Activated CD4-positive, alpha-beta T cell treated with anti-CD3 and anti-CD28 coated beads, Interleukin-2, amount 50 U/mL, for 24 hours (primary cell): ENCODE data around the gene CUL9.

Source experiments
- DNase-seq, 2 donors: peaks; one replicate each; pipeline ENCODE4 v3.0.0-alpha.2; 2020; ENCODE audit warnings: low read depth in 1 of 2, low spot score in 1 of 2

CUL9 gene

DNA sequence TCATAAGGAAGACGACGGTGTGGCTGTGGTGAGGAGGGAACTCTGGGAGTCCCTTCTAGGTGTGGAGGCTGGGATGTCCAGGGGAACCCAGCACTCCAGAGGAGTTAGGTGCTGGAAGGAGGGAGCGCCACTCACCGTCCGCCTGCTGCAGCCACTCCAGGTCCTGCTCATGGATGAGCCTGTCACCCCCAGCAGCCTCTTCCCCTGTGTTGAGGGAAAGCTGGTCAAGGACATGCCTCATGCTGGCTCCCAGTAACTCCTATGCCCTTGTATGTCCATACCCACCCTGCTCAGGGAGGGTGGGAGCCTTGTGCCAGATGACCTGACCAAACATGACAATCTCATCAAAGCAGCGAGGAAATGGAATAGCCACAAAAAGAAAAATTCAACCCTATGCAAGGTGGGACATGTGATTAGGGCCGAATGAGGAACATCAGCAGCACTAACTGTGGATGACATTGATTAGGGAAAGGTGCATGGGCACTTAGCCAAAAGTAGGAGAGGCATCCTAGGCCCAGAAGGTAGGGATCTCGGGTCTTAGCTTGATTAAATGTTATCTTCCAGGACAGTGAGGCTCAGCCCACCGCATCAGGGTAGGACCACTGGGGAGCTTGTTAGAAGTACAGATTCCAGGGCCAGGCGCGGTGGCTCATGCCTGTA is 44.3 kb downstream of the CUL9 start:
- DNase-seq, result no peak

DNA sequence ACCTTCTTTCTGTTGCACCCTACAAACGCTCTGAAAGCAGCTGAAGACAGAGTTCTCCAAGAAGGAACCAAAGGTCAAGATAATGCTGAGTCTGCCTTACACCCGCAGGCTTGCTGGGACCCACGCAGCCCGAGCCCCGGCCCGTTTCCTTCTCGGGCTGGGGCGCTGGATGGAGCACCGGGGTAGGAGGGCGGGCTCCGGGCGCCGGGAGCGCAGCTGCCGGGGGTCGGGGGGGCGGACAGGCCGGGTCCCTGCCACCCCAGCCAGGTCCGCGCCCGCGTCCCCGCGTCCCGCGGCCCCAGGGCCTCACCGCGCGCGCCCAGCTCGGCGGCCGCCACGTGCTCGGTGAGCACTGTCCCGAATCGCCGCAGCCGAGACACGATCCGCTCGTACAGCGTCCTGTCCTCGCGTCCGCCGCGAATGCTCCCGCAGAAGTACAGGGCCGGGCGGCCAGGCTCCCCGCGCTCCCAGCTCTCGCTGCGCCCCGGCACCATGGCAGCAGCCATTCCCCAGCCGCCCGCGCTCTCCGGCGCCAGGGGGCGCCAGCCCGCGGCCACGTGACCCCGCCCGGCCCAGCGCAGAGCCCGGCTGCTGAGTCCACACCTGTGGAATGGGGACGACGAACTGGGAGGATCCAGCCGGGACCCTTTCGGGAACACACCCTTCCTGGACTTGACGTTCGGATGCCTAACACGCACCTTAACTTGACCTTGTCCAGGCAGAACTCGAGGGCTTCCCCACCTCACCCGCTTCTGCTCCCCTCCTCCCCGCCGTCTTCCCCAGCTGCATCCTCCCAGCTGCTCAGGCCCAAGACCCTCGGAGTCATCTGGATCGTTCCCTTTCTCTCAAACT is 47.2 kb downstream of the CUL9 start, which contains the start of gene DNPH1:
Gene DNPH1 (minus strand): TSS at position 531 of the 852 bp plus-strand sequence. CDS start 25 bp downstream, at position 506.
- DNase-seq, result peak; percentile 63 to 65

DNA sequence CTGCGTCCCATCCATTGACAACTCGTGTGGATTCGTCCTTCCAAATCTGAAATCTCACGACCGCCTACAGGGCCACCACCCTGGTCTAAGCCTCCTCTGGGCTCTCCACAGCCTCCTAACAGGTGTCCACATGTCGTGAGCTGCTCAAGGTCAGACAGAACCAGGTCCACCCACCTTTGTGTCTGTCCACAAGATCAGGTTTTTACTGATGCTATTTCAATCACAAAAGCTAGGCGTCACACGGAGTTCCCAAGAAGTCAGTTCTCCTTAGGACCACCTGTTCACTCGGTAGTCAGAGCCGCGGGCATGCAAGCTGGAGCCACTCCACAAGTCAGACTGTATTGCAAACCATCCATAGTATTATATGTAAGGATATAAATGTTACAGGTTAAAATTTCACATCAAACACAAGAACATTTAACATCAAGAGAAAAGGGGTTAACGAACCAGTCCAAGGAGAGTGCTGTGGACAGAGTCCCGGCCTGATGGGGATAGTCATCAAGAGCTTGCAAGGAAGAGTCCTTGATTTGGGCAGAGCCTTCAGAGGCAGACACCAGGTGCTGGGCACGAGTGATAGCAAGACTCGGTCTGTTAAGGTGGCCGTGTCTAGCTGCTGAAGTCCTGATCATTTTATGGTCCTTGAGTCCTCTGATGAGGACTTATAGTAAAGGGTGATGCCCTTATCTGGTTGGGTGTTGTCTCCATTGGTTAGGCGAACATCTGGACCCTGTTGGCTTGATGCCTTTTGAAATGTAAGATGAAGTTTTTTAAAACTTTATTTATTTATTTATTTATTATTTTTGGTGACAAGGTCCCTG is 48.0 kb downstream of the CUL9 start:
- no peak for DNase-seq

DNA sequence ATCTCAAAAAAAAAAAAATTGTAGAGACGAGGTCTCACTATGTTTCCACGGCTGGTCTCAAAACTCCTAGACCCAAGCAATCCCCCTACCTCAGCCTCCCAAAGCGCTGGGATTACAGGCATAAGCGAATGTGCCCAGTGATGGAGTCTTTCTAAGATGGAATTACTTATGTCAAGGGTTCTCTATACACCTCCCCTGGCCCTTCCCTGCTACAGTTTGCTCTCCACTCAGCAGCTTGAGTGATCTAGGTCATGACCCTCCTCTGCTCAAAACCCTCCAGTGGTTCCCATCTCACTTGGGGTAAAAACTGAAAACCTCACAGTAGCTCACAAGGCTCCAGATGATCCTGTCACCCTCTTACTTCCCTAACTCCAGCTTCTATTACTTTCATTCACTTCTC is 49.1 kb downstream of the CUL9 start:
- DNase-seq, result no peak

DNA sequence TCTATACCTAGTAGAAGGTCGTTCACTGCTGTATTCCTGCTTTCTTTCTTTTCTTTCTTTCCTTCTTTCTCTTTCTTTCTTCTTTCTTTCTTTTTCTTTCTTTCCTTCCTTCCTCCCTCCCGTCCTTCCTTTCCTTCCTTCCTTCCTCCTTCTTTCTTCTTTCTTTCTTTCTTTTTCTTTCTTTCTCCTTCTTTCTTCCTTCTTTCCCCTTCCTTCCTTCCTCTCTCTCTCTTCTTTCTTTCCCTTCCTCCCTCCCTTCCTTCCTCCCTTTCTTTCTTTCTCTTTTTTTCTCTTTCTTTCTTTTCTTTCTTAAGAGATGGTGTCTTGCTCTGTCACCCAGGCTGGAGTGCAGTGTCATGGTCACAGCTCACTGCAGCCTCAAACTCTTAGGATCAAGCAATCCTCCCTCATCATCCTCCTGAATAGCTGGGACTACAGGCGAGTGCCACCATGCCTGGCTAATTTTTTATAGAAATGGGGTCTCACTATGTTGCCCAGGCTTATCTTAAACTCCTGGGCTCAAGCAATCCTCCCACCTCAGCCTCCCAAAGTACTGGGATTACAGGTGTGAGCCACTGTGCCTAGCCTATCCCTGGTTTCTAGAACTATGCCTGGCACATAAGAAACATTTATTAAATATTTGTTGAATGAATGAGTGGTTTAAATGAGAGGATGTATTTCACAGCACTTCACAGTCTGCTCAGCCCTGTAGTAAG is 49.9 kb downstream of the CUL9 start:
- DNase-seq, result no peak

DNA sequence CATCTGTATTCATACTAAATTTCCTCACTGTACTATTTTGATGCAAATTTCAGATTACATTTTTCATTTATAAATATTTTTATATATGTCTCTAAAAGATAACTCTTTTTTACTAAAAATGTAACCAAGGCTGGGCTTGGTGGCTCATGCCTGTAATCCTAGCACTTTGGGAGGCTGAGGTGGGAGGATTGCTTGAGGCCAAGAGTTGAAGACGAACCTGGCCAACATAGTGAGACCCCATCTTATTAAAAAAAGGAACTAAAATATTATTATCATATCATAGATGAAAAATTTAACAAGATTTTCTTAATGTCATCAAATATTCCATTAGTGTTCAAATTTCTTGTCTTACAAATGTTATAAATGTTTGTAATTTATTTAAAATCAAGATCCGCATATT is 53.8 kb downstream of the CUL9 start:
- no peak for DNase-seq

DNA sequence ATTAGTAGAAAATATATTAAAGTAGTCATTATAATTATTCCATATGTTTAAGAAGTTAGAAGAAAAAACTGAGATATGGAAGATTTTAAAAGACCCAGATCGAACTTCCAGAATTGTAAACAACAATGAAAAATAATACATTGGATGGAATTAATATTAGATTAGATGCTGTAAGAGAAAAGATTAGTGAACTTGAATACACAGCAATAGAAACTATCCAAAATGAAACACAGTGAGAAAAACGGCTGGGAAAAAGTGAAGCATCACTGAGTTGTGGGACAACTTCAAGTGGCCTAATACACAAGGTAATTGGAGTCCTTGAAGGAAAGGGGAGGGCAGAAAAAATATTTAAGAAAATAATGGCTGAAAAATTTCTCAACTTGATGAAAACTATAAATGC is 57.1 kb downstream of the CUL9 start:
- no peak for DNase-seq

DNA sequence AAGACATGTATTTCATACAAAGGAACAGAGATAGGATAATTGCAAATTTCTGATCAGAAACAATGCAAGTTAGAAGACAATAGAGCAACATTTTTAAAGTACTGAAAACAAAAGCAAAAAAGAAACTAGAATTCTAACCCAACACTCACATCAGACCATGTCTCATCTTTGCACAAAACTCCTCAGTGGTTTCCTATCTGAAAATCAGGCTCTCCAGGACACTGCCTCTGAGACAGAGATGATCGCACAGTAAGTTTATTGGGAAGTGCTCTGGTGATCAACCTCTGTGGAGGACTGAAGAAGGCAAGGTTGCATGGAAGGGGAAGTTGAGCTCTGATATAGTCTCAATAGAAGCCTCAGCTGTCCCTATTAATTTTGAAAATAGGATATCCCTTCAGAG is 59.0 kb downstream of the CUL9 start:
- DNase-seq, result no peak

DNA sequence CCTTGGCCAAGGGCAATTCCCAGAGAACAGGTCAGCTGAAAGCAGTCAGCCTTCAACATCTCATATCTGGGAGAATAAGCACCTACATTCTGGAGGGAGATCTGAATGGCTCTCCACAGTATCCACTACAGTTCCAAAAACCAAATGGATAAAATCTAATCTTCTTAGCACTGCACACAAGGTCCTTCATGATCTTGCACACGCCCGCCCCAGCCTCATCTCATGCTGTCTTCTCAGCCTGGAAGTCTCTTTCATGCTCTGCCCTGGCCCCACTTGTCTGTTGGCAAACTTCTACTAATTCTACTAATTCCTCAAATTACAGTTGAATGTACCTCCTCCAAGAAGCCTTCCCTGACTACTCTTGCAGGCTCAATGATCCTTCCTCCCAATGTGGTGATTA is 59.5 kb downstream of the CUL9 start:
- DNase-seq, result no peak

DNA sequence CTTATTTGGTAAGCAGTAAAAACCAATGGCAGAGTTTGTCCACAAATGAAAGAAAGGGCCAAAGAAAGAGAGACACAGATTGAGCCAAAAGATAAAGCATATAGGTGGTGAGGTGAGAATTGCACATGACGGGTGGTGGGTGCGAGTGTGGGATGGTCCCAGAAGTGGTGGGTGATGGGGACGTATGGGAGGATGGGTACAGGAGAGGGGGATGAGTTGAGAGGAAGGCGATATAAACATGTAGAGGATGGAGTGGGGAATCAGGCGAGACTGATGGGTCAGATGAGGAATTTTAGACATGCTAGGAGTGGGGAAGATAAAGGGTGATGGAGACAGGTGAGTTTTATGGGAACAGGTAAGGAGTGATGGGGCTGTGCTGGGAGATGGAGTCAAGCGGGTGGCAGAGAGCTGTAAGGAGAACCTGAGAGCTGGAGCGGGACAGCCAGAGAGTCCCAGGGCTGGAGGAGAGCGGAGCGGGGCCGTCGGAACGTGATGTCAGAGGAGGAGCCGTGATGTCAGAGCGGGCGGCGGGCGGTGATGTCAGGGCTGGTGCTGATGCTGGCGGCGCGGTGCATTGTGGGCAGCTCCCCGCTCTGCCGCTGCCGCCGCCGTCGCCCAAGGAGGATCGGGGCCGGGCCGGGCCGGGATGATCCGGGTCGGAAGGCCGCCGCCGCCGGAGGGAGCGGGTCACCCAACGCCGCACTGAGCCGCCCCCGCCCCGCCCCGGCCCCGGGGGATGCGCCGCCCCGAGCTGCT is 61.1 kb downstream of the CUL9 start, which contains the start of gene TTBK1:
Gene TTBK1 (plus strand): TSS at position 574 of the 756 bp plus-strand sequence. CDS start 3,180 bp downstream, outside the sequence.
- no peak for DNase-seq

DNA sequence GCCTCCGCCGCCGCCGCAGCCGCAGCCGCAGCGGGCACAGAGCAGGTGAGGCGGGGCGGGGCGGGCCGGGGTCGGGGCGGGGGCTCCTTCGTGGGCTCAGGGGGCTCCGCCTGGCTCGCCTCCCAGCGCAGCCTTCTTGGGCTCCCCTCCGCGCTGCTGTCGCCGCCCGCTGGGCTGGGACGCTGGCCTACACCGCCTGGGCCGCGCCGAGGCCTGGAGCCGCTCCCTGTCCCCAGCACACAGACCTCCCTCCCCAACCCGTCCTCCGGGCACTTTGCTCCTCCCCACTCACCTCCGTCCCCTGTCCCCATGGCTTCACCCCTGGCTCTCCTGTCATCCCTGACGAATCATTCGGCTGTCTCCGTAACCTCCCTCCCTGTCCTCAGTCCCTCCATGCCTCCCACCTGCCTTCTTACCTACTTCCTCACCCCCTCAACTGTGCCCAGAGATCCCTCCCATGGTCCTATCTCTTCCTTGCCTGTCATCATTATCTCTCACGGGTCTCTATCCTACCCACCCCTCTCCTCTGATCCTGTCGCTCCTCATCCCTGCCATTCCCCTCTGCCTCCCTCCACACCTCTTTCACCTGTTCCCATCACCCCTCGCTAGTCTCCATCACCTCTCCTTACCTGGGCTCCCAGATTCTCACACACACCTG is 61.8 kb downstream of the CUL9 start:
- DNase-seq, result no peak

DNA sequence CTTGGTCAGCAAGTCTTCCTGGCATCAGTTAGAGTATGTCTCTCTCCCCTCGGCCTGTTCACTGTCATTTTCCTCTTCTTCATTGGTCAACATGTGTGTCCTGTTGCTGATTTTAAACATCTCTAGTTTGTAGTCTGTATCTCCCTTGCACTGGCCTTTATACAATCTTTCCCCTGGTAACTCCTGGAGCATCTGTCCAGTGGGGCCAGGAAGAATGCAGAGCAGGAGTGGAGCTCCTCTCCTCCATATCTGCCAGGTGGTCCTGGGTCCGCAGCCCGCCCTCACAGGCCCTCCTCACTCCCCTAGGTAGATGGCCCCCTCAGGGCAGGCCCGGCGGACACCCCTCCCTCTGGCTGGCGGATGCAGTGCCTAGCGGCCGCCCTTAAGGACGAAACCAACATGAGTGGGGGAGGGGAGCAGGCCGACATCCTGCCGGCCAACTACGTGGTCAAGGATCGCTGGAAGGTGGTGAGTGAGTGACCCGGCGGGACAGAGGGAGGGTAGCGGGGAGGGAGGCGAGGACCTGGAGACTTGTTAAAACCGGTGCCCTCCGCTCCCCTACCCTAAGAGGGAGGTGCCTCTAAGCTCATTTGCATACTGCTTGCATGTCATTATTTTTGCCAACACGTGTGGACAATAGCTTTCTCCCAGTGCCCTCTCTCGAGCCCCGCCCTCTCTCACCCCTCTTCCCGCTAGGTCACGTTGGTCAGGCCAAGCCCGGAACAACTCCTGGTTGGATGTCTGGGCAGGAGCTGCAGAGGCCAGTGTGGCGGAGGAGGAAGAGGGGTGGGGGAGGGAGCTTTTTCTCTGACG is 64.5 kb downstream of the CUL9 start:
- no peak for DNase-seq

DNA sequence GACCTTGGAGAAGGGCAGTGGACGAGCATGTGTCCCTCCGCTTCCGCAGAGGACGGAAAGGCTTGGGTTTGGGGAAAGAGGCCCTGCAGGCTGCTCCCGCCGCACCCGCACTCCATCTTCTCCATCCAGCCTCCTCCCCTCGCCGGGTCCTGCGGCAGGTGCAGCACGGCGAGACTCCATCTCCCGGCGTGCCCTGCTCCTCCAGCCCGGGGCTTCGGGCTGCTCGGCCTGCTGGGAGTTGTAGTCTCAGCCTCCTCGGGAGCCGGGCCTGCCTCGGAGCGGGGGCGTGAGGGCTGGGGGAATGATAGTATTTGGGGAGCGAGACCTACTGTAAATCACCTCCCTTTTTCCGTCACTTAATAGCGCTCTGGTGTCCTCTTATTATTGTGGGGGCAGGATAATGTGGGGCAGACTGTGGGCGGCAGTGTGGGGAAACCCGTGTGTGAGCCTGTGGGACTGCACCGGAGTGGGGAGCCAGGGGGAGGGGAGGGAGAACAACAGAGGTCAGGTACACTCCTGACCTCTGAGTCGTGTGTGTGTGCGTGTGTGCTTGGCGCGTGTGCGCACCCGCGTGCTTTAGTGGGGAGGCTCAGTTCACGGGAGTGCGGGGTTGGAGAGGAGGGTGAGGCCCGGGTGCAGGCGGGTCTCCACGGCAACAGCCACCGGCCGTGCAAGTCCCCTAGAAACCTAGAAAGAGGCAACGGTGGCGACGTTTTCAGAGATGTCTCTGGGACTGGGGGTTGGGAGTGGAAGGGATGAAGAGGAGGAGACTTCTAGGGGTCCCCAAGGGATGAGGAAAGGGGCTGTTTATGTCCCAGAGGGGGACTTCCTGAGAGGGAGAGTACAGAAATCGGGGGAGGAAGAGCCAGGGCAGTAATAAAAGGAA is 65.4 kb downstream of the CUL9 start:
- DNase-seq, result peak; percentile 61 to 73

DNA sequence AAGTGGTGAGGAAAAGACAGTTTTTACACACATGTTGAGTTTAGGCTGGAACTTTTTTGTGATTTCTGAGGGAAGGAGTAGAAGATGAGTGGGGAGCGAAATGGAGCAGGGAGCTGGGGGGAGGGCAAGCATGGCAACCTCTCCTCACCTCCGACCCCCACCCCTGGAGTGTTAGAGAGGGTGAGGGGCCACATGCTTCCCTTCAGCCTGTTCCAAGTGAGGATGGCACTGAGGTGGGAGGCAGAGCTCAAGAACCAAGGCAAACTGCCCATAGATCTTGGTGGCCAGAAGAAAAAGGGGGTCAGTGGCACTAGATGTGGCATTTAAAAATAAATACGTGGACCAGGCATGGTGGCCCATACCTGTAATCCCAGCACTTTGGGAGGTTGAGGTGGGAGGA is 66.1 kb downstream of the CUL9 start:
- DNase-seq, result no peak

DNA sequence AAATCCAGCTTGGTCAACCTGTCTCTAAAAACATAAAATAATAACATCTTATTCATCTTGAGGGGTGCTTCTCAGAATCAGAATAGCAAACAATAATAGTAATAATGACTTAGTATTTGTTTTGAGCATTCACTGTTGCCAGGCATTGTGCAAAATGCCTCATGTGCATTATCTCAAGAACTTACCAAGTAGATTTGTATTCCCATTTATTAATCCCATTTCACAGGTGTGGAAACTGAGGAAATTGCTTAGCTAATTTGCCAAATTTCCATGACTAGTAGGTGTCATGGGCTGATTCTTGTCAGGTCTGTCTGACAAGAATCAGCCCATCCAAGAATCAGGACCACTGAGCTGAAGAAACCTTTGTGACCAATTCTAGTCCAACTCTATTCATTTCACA is 66.8 kb downstream of the CUL9 start:
- no peak for DNase-seq

DNA sequence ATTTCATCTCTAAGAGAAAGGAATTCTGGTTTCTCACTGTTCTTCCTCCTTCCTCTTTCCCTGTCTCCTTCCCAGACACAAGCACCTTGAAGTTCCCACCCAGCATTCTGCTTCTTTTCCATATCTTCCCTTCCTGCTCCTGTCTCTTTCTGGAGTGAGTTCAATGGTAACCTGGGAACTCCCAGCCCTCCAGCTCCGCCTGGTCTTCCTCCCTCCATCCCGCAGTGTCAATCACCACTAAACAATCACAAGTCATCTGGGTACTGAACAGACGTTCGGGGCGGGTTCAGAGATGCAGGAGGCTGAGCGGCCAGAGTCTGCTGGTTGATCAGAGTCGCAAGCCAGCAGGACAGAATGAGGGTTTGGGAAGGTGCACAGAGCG is 69.0 kb downstream of the CUL9 start:
- no peak for DNase-seq

DNA sequence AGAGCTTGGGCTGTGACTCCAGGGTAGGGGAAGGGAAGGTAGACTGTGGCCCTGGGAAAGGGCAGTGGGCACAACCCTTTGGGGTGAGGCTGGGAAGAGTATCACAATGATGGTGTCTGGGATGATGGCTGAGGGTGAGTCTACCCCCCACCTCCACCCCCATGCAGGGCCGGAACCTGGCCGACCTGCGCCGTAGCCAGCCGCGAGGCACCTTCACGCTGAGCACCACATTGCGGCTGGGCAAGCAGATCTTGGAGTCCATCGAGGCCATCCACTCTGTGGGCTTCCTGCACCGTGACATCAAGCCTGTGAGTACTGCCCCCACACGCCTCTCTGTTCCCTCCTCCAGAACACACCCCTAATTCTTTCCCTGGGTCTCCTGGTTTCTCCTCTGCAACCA is 71.4 kb downstream of the CUL9 start:
- no peak for DNase-seq
